NB4 (cell line): ENCODE results near the gene KIAA1671.

ENCODE experiments used
- DNase-seq: peaks from one replicate; pipeline ENCODE4 v3.0.0; 2010; ENCODE audit warnings: low read depth
- H3K4me3 ChIP-seq: one replicate; pipeline ENCODE4 v1.5.1; 2011; ENCODE audit warnings: mild to moderate bottlenecking, low read depth, low read length, moderate library complexity
- MYC ChIP-seq: IDR thresholded peaks from 2 replicates; pipeline ENCODE4 v1.6.1; 2011; ENCODE audit warnings: low read depth, low read length
- POLR2A ChIP-seq: IDR thresholded peaks from 2 replicates; pipeline ENCODE4 v1.6.1; 2011; ENCODE audit warnings: mild to moderate bottlenecking; ENCODE audit not compliant: insufficient read length; ENCODE audit errors: extremely low read depth
- TF ChIP-seq, protein P1 (sequence below): IDR thresholded peaks from one replicate; pipeline ENCODE4 v1.5.1; 2012; ENCODE audit warnings: low read depth, low read length
- TF ChIP-seq, protein P2 (sequence below): IDR thresholded peaks from 2 replicates; pipeline ENCODE4 v1.6.1; 2011; ENCODE audit warnings: low read depth, low read length

Gene KIAA1671

DNA sequence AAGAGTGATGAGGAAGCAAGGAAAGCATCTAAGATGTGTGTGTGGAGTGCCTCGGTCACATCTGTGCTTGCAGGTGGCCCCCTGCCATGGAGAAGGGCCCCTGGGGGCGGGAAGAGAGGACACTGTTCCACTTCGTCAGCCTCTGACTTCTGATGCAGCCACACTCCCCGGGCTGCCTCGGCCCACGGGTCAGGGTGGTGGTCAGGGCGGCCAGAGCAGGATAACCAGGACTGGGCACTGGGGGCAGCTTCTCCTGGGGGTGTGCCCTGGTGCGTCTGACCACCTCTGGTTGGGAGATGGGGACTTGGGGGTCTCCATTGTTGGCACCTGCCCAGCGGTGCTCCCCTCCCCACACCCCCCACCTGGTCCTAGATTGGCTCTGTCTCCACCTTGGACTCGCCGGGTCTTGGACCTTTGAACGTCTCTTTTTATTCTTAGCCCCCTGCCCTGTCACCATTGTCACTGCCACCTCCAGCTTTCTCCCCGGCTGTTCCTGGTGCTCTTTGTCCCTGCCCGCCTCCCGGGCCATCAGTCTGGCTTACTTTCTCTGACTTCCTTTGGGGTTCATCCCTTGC, 114.4 kb downstream of the KIAA1671 start:
- H3K4me3 ChIP-seq = no peak overlapping the region
- DNase-seq = no peak
- no peak for TF ChIP-seq MYC
- TF ChIP-seq, protein P1, sequence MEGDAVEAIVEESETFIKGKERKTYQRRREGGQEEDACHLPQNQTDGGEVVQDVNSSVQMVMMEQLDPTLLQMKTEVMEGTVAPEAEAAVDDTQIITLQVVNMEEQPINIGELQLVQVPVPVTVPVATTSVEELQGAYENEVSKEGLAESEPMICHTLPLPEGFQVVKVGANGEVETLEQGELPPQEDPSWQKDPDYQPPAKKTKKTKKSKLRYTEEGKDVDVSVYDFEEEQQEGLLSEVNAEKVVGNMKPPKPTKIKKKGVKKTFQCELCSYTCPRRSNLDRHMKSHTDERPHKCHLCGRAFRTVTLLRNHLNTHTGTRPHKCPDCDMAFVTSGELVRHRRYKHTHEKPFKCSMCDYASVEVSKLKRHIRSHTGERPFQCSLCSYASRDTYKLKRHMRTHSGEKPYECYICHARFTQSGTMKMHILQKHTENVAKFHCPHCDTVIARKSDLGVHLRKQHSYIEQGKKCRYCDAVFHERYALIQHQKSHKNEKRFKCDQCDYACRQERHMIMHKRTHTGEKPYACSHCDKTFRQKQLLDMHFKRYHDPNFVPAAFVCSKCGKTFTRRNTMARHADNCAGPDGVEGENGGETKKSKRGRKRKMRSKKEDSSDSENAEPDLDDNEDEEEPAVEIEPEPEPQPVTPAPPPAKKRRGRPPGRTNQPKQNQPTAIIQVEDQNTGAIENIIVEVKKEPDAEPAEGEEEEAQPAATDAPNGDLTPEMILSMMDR = no peak
- TF ChIP-seq, protein P2, sequence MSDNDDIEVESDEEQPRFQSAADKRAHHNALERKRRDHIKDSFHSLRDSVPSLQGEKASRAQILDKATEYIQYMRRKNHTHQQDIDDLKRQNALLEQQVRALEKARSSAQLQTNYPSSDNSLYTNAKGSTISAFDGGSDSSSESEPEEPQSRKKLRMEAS = no peak
- TF ChIP-seq POLR2A = no peak

DNA sequence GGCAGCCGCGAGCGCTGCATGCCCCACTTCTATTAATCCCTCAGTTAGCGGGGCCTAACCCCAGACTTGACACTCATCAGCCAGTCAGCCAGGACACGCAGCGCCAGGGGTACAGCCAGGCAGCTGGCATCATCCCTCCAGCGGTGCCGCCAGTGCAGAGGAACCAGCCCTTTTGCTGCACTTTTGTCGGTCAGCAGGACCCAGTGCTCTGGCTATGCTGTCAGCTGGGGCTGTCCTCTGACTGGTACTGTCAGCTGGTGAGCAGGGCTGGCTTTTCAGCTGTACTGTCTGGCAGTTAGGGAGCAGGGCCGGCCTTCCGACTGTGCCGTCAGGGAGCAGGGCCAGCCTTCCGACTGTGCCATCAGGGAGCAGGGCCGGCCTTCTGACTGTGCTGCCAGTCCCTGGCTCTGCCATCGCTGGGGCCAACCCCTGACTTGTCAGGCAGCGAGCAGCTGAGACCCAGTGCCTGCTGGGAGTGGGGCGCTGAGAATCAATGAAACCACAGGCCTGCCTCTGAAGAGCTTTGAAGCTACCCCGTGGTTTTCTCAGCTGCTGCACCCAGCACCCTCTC, 115.4 kb downstream of the KIAA1671 start:
- H3K4me3 ChIP-seq = no peak overlapping the region
- TF ChIP-seq, protein P2 = no peak
- no peak for TF ChIP-seq MYC
- TF ChIP-seq, protein P1 = no peak
- TF ChIP-seq POLR2A = no peak
- no peak for DNase-seq

DNA sequence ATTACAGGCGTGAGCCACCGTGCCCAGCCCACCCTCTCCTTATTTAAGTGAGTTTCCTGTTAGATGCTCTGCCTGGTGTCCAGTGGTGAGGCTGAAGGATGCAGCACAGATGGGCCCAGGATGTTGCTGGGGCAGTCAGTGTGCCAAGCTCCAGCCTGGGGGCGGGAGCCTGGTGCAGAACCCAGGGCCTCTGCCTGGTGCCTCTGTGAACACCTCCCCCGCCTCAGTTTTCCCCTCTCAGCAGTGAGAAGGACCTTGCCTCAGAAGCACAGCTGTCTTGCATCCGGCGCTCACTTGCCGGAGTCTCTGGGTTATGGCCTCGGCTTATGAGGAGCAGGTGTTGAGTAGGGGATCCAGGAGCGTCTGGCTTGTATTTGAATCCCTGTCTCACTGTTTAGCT, 116.2 kb downstream of the KIAA1671 start:
- no peak overlapping the region for H3K4me3 ChIP-seq
- TF ChIP-seq, protein P2 = no peak
- no peak for DNase-seq

DNA sequence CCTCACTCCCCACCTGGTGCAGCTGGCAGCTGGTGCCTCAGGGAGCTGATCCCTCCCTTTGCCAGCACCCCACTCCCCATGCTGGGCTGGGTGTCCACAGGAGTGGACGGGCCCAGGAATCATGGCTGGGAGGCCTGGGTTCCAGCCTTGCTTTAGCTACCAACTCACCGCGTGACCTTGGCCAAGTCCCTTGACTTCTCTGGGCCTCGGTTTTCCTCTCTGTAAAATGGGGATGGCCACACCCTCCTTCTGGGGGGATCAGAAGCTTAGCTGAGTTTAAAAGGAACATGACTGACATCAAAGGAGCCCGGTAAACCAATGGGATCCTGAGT, 116.9 kb downstream of the KIAA1671 start:
- TF ChIP-seq, protein P2 = no peak
- TF ChIP-seq, protein P1 = no peak
- no peak for TF ChIP-seq POLR2A
- DNase-seq = no peak
- H3K4me3 ChIP-seq = no peak overlapping the region

DNA sequence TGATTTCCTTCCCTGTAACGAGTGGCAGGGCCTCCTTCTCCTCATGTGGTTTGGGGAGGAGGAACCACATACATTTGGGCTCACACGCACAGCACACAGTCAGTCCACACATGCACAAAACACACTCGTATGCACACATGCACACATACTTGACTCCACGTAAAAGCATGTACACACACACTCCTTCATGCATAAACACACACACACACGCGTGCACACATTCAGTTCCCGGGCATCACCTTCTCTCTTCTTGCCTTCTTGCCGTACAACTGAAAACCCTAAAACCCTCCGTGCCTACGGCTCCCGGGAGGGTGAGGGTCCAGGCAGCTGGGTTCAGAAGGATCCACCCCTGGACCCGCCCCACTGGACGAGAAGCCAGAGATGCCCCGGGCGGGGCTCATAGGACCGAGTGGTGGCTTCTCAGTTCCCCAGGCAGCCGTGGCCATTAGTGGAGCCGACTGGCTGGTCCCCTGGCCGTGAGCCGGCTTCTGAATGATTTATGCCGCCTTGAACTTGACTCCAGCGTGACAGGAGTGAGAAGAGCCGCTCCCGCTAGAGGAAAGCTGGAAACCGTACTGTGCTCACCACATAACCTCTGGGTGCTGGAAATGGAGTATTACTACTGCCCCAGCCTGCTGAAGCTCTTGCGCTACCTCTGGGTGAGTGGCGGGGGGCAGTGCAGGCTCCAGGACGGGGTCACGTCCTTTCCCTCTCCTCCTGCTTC, 117.4 kb downstream of the KIAA1671 start:
- no peak overlapping the region for H3K4me3 ChIP-seq
- TF ChIP-seq, protein P1 = no peak
- no peak for TF ChIP-seq MYC
- TF ChIP-seq POLR2A = no peak
- TF ChIP-seq, protein P2 = no peak
- DNase-seq = no peak

DNA sequence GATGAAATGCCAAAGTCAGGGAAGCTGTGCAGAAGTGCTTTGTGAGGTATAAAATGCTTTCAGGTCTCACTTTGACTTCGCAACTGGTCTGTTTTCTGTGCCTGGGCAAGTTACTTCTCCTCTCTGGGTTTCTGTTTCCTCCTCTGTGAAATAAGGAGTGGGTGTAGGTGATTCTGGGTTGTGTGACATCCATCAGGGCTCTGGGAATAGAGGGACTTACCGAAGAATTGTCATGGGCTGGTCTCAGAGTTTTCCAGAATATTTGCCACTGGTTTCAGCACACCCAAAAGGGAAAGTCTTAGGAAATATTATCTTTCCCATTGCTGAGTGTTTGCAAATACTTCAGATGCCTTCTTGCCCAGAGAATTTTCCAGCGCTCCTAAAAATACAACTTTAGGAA, 118.4 kb downstream of the KIAA1671 start:
- no peak overlapping the region for H3K4me3 ChIP-seq
- no peak for TF ChIP-seq MYC
- TF ChIP-seq, protein P1 = no peak
- TF ChIP-seq, protein P2 = no peak
- TF ChIP-seq POLR2A = no peak
- no peak for DNase-seq
